Stimulated activated CD4-positive, alpha-beta T cell treated with anti-CD3 and anti-CD28 coated beads, Interleukin-15, amount 100 ng/mL, for 48 hours (primary cell): ENCODE data around the gene MAD1L1.

Source experiments
- DNase-seq, 2 donors: peaks; one replicate each; pipeline ENCODE4 v3.0.0-alpha.2; 2020; ENCODE audit warnings: low read depth in 2 of 2

MAD1L1 gene

DNA sequence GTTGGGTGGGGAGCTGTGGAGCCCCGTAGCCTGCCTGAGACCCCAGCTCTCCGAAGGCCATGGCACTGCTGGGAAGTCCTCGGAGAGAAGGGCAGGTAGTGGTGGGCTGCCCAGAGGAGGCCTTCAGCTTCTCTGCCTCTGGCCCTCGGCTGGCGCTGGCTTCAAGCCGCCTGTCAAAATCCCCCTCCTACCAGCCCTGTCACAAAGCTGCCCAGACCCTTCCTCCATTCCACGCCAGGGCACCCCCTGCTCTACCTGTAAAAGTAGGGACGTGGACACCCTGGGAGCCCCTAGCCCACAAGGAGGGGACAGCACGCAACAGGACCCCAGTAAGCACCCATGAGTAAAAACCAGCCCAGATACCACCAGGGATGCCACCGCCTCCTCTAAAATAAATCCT, 31.6 kb downstream of the MAD1L1 start:
- no peak for DNase-seq

DNA sequence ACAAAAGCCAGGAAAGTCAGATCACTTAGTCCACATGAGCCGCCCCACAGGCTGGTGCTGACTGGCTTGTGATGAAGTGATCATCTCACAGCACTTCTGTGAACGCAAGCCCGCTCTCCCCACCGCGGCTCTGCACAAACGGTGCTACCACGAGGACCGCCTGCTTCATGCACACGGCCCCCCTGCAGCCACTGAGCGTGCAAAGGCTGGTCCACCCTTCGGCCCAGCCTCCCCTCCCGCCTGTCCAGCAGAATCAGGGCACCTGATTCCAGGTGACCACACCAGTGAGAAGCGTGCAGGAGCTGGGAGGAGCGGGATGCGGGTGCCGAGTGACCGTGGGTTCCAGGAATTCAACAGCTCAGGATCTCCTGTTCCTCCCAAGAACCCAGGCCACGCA, 32.2 kb downstream of the MAD1L1 start:
- no peak for DNase-seq

DNA sequence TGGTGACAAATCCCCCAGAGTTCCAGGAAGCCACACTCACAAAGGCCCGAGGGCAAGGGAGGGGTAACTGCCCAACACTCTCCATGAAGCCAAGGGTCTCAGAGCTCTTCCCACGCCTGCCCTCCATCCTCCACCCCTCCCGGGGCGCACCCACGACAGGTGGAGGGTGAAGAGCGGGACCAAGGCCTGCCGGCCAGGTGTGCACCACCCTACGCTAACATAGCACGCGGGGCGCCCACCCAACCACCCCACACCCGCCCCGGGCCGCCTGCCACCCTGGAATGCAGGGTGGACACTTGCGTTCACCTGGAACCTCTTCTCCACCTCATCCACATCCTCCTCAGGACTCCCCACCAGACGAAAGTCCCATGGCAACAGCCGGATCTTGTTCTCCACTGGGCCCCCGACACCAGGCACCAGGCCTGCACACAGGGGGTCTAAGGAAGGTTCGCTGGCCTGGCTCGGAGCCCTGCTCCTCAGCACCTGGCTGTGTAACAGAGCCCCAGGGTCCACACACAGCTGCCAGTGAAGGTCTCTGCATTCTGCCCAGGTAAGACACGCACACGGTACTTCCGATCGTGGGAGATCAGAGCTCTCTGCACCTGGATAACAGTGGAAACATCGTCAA, 32.7 kb downstream of the MAD1L1 start:
- no peak for DNase-seq

DNA sequence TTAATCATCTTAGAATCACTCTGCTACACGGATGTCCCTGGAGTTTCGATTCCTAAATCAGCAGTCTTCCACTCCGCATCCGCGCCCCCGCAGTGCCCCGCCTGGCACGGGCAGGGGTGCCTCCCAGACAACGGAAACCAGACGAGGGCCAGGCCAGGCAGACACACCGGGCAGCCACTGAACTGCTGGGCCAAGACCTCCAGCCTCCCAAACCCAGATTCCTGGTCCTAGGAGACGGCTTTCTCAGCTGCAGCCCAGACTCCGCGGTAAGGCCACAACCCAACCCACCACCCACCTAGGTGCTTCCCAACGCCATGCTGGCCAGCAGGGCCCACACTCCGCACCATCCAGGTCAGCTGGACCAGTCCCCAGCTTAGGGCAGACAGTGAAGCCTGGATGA, 33.2 kb downstream of the MAD1L1 start:
- DNase-seq: no peak

DNA sequence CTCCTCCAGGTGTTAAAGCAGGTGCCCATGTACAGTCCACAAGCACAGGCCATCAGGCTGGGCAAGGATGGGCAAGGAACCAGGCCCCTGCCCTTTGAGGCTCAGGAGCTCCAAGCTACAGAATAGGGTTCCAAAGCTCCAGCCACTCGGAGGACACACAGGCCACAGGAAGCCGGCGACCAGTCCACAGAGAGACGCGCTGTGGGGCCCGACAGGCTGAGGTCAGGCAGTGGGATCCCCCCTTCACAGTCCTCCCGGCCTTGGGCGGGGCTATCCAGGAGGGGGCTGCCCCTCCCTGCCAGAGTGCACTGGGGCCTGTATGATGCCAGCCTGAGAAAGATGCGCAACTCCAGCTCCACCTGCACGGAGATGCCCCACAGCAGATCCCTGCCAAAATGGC, 34.0 kb downstream of the MAD1L1 start:
- no peak for DNase-seq

DNA sequence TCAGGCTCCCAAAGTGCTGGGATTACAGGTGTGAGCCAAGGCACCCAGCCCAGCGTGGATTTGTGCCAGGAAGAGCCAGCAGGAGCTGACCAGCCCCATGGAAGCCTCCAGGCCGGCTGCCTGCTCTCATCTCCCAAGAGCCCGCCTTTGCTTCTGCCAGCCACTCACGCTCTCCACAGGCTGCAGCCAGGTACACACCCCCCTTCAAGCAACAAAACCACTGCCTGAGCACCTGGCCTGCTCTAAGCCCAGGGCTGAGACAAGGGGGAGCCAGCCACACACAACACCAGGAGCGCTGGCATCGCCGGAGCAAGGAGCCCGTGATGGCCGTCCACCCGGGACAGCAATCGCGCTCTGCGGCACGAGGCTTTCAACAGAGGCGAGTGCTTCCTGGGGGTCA, 34.5 kb downstream of the MAD1L1 start:
- no peak for DNase-seq

DNA sequence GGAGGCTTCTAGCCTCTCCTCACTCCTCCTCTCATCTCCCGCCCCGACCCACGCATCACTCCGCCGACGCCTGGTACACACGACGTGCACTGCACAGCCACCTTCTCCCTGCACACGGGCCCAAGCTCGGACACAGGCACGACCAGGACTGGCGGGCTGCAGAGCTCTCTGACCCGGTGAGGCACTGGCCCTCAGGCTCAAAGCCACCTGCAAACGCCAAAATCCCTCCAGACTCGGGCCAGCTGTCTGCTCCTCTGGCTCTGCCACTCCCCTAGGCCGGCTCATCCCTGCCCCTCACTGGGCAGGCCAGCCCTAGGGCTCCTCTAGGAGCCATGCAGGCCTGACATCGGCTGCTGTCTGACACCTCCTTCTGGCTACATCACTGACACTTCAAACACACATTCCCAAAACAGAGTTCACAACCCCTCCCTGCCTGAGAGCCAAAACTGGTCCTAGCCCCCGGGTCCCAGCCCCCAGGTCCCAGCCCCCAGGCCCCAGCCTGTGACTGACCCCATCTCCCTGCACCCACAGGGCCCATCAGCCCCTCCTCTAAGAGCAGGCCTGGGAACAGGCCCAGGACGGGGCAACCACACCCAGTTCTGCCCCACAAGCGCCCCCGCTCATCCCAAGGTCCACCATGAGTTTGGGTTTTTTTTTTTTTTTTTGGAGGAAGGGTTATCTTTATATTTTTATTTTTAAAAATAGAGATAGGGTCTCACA, 35.1 kb downstream of the MAD1L1 start:
- DNase-seq: no peak

DNA sequence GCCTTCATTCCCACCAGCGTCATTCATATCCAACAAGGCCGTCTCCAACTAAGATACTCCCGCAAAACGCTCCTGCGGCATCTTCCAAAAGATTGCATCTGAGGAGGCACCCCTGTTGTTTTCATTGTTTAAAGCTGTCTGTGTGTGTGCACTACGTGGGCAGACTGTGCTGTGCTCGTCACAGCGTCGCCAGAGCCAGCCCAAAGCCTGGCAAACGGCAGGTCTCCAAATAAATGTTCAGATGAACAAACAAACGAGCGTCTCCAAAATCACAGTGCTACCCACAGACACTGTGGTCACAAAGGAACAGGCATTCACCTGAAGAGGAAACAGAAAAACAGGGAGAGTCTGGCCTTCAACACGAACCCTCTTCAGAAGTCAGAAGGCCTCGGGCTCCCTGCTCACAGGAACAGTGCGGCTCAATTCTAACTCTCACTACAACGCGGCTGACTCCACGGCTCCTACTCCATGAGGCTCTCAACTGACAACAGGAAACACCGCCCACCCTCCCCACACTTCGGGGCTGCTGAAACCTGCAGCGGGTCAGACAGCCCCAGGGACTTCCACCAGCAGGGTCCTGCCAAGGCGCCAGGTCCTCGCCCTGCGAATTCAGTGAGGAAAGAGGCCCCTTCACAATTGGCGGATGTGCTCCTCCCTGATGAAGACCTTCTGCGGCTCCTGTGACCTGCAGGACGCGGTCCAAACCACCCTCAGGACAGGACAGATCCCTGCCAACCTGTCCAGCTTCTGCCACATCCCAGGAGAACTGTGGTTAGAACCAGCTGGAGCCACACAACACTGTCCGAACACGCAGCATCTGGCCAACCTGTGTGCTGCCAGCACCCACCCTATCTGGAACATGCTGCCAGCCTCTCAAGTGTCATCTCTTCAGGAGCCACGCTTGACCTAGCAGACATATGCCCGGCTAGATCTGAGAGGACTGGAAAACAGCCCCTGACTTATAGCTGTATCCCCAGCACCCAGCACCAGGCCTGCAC, 36.1 kb downstream of the MAD1L1 start:
- no peak for DNase-seq

DNA sequence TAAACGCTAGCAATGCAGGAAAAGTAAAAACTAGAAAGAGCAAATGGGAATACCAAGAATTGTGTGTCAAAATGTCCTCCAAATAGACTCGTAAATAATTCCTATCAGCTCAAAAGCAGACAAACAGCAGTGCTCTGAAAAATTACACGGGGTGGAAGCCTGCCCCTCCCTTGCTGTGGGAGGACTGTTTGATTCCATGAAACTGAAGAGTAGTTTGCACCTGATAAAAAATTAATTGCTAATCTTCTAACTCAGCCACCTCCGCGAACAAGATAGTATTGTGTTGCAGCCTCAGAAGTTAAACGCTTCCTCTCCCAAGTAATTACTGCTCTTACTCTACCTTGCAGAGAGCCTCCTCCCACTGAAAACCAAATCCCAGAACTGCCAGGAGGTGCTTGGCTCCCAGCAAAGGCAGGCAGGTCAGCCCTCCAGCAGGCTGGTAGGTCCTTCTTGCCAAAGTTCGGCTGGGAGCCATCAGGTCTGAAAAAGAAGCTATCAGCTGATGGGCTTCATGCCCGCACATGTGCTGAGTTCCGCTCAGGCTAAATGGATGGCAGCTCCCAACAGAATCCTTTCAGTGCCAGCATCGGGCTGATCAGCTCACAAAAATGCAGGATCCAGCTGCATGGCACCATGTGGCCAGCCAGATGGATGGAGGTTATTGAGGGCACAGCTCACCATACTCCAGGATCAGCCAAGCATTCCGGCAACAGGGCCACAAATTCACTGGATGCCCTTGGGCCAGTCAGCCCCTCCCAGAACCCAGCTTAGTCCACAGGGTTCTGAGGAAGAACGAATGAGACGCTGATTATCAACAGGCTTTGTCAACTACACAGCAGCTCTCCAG, 37.1 kb downstream of the MAD1L1 start:
- DNase-seq: no peak

DNA sequence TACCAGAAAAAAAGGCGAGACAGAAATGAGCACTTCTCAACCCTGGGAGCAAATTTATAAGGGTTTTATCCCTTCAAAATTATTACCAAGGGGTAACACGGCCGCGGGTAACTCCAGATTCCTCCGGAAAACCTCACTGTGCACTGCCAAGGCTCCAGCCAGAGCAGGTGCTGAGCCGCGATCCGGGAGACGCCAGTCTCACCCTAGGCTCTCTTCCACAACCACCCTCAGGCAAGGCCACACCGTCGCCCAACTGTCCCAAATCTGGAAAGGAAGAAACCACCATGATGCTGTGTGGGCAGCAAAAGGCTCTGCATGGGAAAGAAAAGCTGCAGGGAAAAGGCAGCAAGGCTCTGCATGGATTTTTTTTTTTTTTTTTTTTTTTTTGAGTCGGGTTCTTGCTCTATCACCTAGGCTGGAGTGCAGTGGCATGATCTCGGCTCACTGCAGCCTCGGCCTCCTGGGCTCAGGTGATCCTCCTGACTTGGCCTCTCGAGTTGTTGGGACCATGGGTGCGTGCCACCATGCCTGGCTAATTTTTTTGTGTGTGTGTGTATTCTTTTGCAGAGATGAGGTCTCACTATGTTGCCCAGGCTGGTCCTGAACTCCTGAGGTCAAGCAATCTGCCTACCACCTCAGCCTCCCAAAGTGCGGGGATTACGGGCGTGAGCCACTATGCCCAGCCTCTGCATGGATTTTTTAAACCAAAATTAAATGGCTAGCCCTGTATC, 39.0 kb downstream of the MAD1L1 start:
- no peak for DNase-seq

DNA sequence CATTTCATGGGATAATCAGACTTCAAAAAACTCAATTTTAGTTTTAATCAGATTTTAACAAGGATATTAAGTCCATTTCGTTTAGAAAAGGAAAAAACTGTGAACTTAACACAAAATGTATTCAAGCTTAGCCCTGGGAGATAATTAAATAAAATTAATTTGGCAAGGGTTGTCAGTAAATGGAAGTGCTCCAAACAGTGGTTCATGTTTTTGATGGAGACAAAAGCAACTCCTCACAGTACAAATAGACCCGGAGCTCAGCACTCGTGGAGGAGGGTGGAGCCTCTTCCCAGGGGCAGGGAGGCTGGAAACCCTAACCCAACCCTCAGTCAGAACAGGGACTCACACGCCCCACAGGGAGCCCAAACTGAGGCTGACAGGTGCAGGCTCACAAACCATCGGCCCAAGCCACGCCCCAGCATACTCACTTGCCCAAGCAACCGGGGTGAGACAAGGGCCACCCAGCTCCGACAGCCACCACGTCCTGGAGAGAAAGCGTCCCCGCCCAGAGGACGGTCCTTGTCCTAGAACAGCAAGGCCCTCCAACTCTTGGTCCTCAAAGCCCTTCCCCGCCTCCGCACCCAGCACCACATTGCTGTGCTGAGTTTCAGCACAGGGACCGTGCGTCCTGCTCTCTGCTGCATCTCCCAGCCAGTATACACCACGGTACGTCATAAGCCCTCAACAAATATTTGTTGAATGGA, 39.8 kb downstream of the MAD1L1 start:
- DNase-seq: no peak

DNA sequence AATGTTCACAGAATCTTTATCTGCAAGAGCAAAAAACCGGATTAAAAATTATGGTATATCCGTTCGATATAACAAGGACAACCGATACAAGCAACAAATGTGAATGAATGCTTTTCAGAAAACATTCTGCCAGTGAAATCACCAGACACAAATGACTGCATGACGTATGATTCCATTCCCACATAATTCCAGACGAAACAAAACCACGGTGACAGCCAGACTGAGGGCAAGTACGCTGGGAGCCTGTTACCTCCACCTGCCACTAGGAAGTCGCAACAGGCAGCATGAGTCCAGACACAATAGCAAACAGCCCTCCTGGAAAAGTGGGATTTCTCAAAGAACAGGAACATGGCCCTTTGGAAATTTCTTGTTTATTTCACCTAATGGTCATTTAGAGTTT, 41.7 kb downstream of the MAD1L1 start:
- no peak for DNase-seq

DNA sequence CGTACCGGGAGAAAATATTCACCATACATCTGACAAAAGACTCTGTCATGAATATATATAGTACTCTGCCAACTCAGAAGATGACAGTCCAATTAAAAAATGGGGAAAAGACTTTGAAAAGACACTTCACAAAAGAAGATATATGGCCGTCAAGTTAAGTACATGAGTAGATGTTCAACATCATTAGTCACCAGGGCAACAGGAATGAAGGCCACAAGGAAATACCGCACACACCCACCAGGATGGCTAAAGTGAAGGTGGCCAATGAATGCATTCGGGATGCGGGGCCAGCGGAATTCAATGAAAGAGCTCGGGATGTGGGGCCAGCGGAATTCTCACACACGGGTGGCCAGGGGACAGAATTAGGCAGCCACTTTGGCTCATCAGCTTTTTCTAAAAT, 42.2 kb downstream of the MAD1L1 start:
- no peak for DNase-seq

DNA sequence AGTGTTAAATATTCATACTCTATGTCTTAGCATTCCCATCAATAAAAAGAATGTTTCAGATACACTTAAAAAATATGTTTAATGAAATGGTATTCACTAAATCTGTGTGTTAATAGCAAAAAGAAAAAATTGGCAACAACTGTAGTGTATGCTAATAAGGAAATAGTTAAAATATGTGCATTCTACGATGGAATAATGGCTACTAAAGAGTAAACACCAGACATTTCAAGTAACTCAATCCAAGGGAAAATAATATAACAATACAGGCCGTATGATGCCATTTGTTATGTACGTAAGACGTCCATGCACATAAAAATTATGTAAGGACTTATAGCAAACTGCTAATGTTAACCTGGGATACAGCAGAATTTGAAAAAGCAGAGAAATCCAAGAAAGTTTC, 46.6 kb downstream of the MAD1L1 start:
- DNase-seq: no peak

DNA sequence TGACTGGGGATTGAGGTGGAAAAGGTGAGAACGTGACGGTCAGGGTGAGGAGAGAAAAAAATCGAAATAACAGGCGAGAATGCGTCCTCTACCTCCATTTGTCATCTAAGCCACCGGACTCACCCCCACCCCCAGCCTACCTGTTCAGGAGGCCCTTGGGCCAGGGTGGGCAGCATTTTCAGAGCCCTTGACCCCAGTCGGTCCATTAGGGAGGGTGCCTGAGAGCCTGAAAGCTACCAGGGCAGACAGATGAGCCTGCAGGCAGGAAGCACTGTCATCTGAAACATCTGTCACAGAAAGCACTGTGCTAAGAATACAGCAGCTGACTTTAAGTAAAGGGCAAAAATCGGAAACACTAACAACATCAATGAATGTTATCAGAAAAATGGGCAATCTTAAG, 47.0 kb downstream of the MAD1L1 start:
- no peak for DNase-seq

DNA sequence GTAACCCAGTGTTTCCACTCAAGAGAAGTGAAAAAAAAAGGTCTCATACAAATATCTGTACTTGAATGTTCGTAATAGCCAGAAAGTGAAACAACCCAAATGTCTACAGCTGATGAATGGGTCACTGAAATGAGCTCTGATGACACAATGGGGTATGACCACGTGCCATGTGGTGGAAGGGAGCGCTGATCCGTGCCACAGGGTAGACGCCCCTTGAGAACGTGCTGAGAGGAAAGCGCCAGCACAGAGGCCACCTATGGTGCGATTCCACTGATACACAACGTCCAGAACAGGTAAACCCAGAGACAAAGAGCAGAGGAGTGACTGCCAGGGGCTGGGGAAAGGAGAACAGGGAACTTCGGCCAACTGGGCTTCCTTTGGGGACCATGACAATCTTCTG, 50.3 kb downstream of the MAD1L1 start:
- DNase-seq: no peak

DNA sequence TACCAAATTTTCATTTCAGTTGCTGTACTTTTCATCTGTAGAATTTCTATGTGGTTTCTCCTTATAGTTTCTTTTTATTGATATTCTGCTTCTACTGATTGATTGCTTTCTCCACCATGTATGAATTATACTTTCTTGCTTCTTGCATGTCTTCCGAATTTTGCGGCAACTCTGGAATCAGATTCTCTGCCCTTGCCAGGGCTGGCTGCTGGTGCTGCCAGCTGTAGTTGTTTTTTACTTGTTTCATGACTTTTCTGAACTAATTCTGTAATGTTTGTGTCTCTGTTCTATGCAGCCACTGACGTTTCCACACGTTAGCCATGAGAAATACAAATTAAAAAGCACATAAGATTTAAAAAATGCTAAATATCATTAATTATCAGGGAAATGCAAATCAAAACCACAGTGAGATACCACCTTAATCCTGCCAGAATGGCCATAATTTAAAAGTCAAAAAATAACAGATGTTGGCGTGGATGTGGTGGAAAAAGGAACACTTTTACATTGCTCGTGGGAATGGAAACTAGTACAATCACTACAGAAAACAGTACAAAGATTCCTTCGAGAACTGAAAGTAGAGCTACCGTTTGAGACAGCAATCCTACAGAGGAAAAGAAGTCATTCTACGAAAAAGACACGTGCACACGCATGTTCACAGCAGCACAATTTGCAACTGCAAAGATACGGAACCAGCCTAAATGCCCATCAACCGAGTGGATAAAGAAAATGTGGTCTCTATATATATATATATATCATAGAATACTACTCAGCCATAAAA, 51.5 kb downstream of the MAD1L1 start:
- no peak for DNase-seq

DNA sequence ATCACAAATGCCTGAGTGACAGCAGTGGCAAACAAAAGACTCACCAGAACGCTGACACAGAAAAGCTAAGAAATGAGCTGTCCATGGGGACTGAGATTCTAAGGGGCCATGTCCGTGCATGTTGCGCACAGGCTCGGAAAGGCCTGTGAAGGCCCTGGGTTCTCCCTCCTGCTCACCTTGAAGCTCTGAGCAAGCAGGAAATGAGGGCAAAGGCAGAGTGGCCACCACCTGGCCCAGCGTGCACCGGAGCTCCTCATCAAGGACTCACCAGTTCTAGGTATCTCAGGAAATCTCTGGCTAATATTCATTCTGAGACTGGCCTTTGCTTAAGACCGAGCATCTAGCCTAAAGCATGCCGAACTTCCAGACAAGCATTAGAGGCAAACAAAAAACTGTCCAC, 52.7 kb downstream of the MAD1L1 start:
- DNase-seq: no peak

DNA sequence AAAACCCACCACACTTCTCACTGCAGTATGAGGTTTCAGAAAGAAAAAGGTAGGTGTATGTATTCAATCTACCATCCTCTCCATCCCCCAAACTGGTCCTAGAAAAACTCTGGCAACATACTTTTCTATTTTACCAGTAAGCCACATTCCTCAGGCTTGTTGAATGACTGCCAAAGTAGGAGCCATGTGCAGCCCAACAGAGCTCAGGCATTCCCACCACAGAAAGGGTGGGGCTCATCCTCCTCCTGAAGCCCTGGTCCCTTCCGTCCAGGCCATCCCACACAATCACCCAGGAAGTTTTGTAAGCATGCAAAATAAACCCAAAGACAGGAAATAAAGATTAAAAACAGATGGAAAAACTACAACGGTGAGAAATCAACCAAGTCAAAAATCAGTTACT, 57.2 kb downstream of the MAD1L1 start:
- DNase-seq: no peak

DNA sequence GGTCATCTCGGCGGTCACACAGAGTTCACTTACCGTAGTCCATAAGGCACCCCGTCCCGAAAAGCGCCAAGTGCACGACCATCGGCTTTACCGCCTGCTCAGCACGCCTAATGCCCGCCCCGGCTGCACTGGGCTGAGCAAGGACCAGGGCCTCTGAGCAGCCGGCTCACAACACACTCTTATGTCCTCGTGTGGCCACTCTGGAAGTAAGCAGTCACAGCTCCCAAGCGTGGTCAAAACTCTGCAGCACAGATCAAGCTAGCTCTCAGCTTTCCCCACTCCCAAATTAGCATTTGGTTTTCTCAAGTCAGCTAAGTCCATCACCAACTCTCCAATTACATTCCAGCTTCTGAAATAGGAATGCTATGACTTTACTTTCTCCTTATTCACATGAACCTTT, 57.7 kb downstream of the MAD1L1 start:
- DNase-seq: no peak
